ENCODE data around the gene KCNK5.
A peak's percentile ranks its signal among the peaks of the same experiment; 100 is the strongest.

KCNK5 gene

GRCh38 chr6:39198528-39198927 is 30.7 kb downstream of the KCNK5 start:
- H3K4me1 ChIP-seq = peaks cover 8 to 27% (median 21%) of the 10 kb centered on the region in 10 experiments; a peak in 19 of 20 replicates

GRCh38 chr6:39197922-39198500 is 31.3 kb downstream of the KCNK5 start:
- TF ChIP-seq Cebpa-rat (IDR thresholded peaks at IDR 0.05) = no peak
- no peaks in the 10 kb centered on the region for H3K36me3 ChIP-seq
- H3K27me3 ChIP-seq = peaks cover 0 to 23% (median 6%) of the 10 kb centered on the region in 11 experiments; a peak in 8 of 22 replicates
- peaks cover 8 to 27% (median 21%) of the 10 kb centered on the region in 10 experiments; a peak in 19 of 20 replicates for H3K4me1 ChIP-seq
- H3K4me3 ChIP-seq = no peak overlapping the region
- H3K4me2 ChIP-seq = peak overlapping the region; percentile 2 to 73 (median 61); a peak in 19 of 22 replicates
- peaks cover 0 to 4% (median 0%) of the 10 kb centered on the region in 11 experiments; a peak in 1 of 22 replicates for H3K9me3 ChIP-seq (replicated peaks in 1 of 11)
- H4K20me1 ChIP-seq = peaks cover 0 to 7% (median 0%) of the 10 kb centered on the region in 11 experiments; a peak in 3 of 22 replicates
- no peak overlapping the region; a peak in 1 of 22 replicates for H3K27ac ChIP-seq
- no peak overlapping the region for H3K9ac ChIP-seq

More at GRCh38 chr6:39198528-39198927, 30.7 kb downstream of the KCNK5 start:
- no peaks in the 10 kb centered on the region for H3K36me3 ChIP-seq
- H4K20me1 ChIP-seq = peaks cover 0 to 7% (median 0%) of the 10 kb centered on the region in 11 experiments; a peak in 3 of 22 replicates
- peaks cover 0 to 23% (median 6%) of the 10 kb centered on the region in 11 experiments; a peak in 8 of 22 replicates for H3K27me3 ChIP-seq
- TF ChIP-seq Cebpa-rat (IDR thresholded peaks at IDR 0.05) = no peak
- H3K4me3 ChIP-seq = no peak overlapping the region
- no peak overlapping the region for H3K9ac ChIP-seq
- H3K9me3 ChIP-seq (replicated peaks in 1 of 11) = peaks cover 0 to 4% (median 0%) of the 10 kb centered on the region in 11 experiments; a peak in 1 of 22 replicates
- no peak overlapping the region for H3K27ac ChIP-seq
- peak overlapping the region in 10 of 11 experiments; percentile 3 to 73 (median 62); a peak in 17 of 22 replicates for H3K4me2 ChIP-seq

DNA sequence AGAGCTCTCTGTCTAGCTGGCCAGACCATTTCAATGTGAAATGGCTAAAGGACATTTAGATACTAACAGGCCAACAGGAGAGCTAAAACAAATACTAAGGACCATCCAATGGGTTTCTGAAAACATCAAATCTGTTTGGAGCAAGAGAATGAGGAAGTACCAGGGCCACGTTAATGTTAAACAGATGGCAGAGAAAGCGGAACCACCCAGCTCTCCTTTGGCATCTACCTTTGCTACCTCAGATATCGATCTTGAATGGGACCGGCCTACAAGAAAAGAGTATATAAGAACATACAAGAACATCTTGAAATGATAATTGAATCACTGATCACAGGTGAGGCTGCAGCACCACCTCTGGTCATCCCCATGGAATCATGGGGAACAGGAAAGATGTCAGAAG is 31.8 kb downstream of the KCNK5 start:
- H3K4me3 ChIP-seq = no peak overlapping the region
- no peak overlapping the region for H3K9ac ChIP-seq
- peak overlapping the region in 10 of 11 experiments; percentile 2 to 73 (median 62); a peak in 19 of 22 replicates for H3K4me2 ChIP-seq
- H3K27me3 ChIP-seq = peaks cover 0 to 23% (median 6%) of the 10 kb centered on the region in 11 experiments; a peak in 8 of 22 replicates
- no peaks in the 10 kb centered on the region for H3K36me3 ChIP-seq
- no peak for TF ChIP-seq Cebpa-rat (IDR thresholded peaks at IDR 0.05)
- H4K20me1 ChIP-seq = peaks cover 0 to 7% (median 0%) of the 10 kb centered on the region in 11 experiments; a peak in 3 of 22 replicates
- H3K9me3 ChIP-seq (replicated peaks in 1 of 11) = peaks cover 0 to 4% (median 0%) of the 10 kb centered on the region in 11 experiments; a peak in 1 of 22 replicates
- H3K27ac ChIP-seq = no peak overlapping the region; a peak in 1 of 22 replicates
- H3K4me1 ChIP-seq = peaks cover 8 to 27% (median 21%) of the 10 kb centered on the region in 10 experiments; a peak in 19 of 20 replicates

DNA sequence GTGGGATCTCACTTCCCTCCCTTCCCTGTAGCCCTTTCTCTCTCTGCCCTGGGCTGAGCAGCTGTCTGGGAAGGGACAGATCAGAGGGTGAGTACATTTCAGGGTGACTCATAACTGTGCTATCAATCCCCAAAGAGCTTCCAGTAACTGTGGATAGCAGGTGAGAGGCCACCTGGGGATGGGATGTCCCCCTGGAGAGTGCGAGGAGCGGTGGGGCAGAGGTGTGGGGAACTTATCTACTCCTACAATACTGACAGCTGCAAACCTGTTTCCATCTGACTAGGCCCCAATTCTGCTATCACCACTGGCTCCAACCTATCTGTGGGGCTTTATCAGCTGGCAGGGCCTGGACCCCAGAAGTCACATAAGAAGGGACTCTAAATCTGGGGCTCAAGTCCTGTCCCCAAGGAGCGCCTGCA is 32.6 kb downstream of the KCNK5 start:
- peaks cover 8 to 27% (median 21%) of the 10 kb centered on the region in 10 experiments; a peak in 19 of 20 replicates for H3K4me1 ChIP-seq
- H3K27me3 ChIP-seq = peaks cover 0 to 23% (median 6%) of the 10 kb centered on the region in 11 experiments; a peak in 8 of 22 replicates
- H3K27ac ChIP-seq = no peak overlapping the region
- no peak for TF ChIP-seq Cebpa-rat (IDR thresholded peaks at IDR 0.05)
- no peak overlapping the region for H3K4me3 ChIP-seq
- no peaks in the 10 kb centered on the region for H3K36me3 ChIP-seq
- H4K20me1 ChIP-seq = peaks cover 0 to 7% (median 0%) of the 10 kb centered on the region in 11 experiments; a peak in 3 of 22 replicates
- H3K4me2 ChIP-seq = peak overlapping the region in 7 of 11 experiments; percentile 57 to 73 (median 64); a peak in 9 of 22 replicates
- no peak overlapping the region for H3K9ac ChIP-seq
- H3K9me3 ChIP-seq (replicated peaks in 1 of 11) = peaks cover 0 to 4% (median 0%) of the 10 kb centered on the region in 11 experiments; a peak in 1 of 22 replicates

DNA sequence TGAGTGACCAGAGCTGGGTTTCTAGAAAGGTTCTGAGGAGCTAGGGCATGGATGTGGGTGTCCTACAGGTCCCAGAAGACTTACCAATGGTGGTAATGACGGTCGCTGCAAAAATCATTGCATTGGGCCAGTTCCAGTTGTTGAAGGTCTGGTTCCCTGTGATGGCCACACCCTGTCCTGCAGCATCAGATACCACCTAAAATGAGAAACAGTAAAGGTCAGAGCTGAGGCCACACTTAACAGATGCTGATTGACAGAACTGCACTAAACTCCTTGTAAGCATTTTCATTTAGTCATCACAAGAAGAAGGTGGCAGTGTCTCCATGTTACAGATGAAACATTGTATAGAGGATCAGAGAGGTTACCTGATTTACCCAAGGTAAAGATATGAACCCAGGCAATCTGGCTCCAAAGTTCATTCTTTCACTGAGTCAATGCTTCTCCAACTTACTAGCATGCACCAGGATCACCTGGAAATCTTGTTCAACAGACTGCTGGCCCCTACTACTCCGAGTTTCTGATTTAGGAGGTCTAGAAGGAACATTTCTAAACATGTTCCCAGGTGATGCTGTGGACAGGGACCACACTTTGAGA is 33.4 kb downstream of the KCNK5 start:
- Histone ChIP-seq H3K4me1 (peaks cover 8 to 27% (median 21%) of the 10 kb centered on the region in 10 experiments; a peak in 19 of 20 replicates), H4K20me1 (peaks cover 0 to 7% (median 0%) of the 10 kb centered on the region in 11 experiments; a peak in 3 of 22 replicates), H3K4me2 (no peak overlapping the region), H3K27me3 (peaks cover 0 to 23% (median 6%) of the 10 kb centered on the region in 11 experiments; a peak in 8 of 22 replicates), H3K36me3 (no peaks in the 10 kb centered on the region), H3K27ac (no peak overlapping the region), H3K9me3 (replicated peaks in 1 of 11) (peaks cover 0 to 4% (median 0%) of the 10 kb centered on the region in 11 experiments; a peak in 1 of 22 replicates), H3K4me3 (no peak overlapping the region), H3K9ac (no peak overlapping the region)
- no peak for TF ChIP-seq Cebpa-rat (IDR thresholded peaks at IDR 0.05)

DNA sequence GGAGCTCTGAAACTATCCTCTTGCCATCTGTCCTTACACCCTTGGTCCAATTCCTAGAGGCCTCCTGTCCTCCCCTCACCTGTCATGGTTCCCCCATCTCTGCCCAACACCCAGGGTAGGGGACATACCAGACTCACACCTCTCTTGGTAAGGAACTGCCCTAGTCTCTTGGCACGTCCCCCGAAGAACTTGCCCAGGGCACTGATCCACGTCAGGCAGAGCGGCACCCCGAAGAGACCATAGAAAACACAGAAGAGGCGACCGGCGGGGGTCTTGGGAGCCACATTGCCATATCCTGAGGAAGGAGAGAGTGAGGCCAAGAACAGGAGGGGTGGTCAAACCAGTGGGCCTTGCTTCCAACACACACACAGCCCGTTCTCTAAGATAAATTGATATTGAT is 34.8 kb downstream of the KCNK5 start:
- peaks cover 0 to 4% (median 0%) of the 10 kb centered on the region in 11 experiments; a peak in 1 of 22 replicates for H3K9me3 ChIP-seq (replicated peaks in 1 of 11)

GRCh38 chr6:39193201-39193791 is 36.0 kb downstream of the KCNK5 start:
- Histone ChIP-seq H3K4me3 (no peak overlapping the region), H3K9me3 (replicated peaks in 1 of 11) (peaks cover 0 to 4% (median 0%) of the 10 kb centered on the region in 11 experiments; a peak in 1 of 22 replicates), H3K27me3 (peaks cover 0 to 11% (median 0%) of the 10 kb centered on the region in 11 experiments; a peak in 5 of 22 replicates), H3K4me1 (peaks cover 13 to 22% (median 19%) of the 10 kb centered on the region in 10 experiments), H3K9ac (no peak overlapping the region), H3K27ac (no peak overlapping the region), H3K4me2 (no peak overlapping the region), H4K20me1 (no peaks in the 10 kb centered on the region), H3K36me3 (no peaks in the 10 kb centered on the region)
- no peak for TF ChIP-seq Cebpa-rat (IDR thresholded peaks at IDR 0.05)

More for the DNA sequence above, 34.8 kb downstream of the KCNK5 start:
- Histone ChIP-seq H3K4me3 (no peak overlapping the region), H4K20me1 (peaks cover 0 to 6% (median 0%) of the 10 kb centered on the region in 11 experiments; a peak in 2 of 22 replicates), H3K4me2 (no peak overlapping the region), H3K27me3 (peaks cover 0 to 17% (median 6%) of the 10 kb centered on the region in 11 experiments; a peak in 8 of 22 replicates), H3K27ac (no peak overlapping the region), H3K4me1 (peaks cover 8 to 27% (median 21%) of the 10 kb centered on the region in 10 experiments; a peak in 19 of 20 replicates), H3K36me3 (no peaks in the 10 kb centered on the region), H3K9ac (no peak overlapping the region)
- TF ChIP-seq Cebpa-rat (IDR thresholded peaks at IDR 0.05) = no peak

GRCh38 chr6:39192736-39193135 is 36.5 kb downstream of the KCNK5 start:
- Histone ChIP-seq H3K4me2 (no peak overlapping the region), H3K27me3 (peaks cover 0 to 11% (median 0%) of the 10 kb centered on the region in 11 experiments; a peak in 5 of 22 replicates)

More at GRCh38 chr6:39192736-39193135, 36.5 kb downstream of the KCNK5 start:
- no peak overlapping the region for H3K4me3 ChIP-seq
- H3K4me1 ChIP-seq = peaks cover 8 to 17% (median 13%) of the 10 kb centered on the region in 10 experiments
- no peak overlapping the region for H3K27ac ChIP-seq
- no peak for TF ChIP-seq Cebpa-rat (IDR thresholded peaks at IDR 0.05)
- H3K9me3 ChIP-seq (replicated peaks in 1 of 11) = peaks cover 0 to 4% (median 0%) of the 10 kb centered on the region in 11 experiments; a peak in 1 of 22 replicates
- no peaks in the 10 kb centered on the region for H3K36me3 ChIP-seq
- H4K20me1 ChIP-seq = no peaks in the 10 kb centered on the region
- no peak overlapping the region for H3K9ac ChIP-seq

All from BLaER1 treated with 17β-estradiol and CSF1 and Interleukin-3, amounts not matched to agents 10 nM and 100 nM (cell line).